ENCODE measurements around the gene SRRM4. TPM values are rescaled to one million over a fixed set of nuclear protein-coding genes. Genes with fewer than 3 reads are reported as not detected.
A peak's percentile ranks its signal among the peaks of the same experiment; 100 is the strongest.

Gene SRRM4
- total RNA-seq, 1 donor from 2014 or later, result not detected

DNA sequence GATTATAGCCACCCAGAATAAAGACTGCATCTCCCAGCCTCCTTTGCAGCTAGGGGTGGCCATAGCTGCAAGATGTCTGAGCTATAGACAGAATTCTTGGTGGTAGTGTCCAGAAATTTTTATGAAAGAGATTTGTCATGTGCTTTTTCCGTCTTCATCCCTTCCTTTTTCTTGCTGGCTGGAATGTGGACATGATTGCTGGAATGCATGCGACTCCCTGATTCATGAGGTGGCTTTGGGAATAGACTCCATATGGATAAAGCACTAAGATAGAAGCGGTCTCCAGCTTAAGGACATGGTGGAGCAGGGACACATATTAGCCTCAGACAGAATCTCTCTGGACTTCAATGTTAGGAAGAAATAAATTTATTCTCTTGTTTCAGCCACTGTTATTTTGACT is 187.4 kb downstream of the SRRM4 start:
- no peak for DNase-seq (ENCODE audit: low spot score)

DNA sequence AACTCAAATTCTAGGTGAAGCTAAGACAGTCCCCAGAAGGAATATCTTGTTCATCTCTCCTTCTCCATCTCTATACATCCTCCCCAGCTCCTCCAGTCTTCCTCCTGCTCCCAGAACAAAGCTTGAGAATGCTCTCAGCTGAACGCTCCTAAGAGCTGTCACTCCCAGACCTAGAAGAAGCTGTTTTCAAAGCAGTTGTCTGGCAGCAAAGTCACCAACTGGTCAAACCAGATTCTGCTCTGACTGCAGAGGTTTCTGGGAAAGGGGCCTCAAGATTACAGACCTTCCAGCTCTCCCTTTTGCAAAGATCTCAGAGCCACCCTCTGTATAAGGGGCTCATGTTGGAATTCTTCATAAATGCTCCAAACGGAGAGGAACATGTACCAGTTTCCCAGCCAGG is 187.8 kb downstream of the SRRM4 start:
- DNase-seq (ENCODE audit: low spot score), result no peak

DNA sequence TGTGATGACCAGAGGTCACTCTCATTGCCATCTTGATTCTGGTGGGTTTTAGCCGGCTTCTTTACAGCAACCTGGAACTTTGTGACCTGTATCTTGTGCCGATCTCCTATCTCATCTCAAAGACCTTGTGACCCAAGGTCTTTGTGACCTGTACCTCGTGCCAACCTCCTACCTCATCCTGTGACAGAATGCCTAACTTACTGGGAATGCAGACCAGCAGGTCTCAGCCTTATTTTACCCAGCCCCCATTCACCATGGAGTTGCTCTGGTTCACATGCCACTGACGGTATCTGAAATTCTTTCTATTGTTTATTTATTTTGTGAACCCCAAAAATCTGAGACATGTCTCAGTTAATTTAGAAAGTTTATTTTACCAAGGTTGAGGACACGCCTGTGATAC is 189.9 kb downstream of the SRRM4 start:
- peak; percentile 50 for DNase-seq (ENCODE audit: low spot score)

- DNase-seq (ENCODE audit: low spot score), result no peak
Observed at GRCh38 chr12:119171691-119172425, 190.5 kb downstream of the SRRM4 start.

DNA sequence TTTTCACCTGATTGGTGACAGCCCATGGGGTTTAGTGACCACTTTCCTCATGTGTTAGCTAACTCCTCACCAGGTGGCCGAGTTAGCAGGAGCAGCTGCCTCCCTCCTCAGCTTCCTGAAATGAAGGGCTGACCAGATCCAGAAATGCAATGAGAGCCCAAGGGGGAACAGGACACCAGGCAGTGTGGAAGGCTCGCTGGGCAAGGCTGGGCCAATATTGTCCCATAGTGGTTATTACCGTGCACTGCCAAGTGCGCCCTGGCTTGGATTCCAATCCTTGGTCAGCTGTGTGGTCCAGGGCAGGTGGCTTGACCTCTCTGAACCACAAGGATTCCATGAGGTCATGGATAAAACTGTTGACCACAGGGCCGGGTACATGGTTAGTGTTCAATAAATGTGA is 193.7 kb downstream of the SRRM4 start:
- no peak for DNase-seq (ENCODE audit: low spot score)

GRCh38 chr12:119176267-119177055 is 195.1 kb downstream of the SRRM4 start:
- DNase-seq (ENCODE audit: low spot score), result peak; percentile 91

GRCh38 chr12:119177056-119177325 is 195.7 kb downstream of the SRRM4 start:
- DNase-seq (ENCODE audit: low spot score), result no peak

DNA sequence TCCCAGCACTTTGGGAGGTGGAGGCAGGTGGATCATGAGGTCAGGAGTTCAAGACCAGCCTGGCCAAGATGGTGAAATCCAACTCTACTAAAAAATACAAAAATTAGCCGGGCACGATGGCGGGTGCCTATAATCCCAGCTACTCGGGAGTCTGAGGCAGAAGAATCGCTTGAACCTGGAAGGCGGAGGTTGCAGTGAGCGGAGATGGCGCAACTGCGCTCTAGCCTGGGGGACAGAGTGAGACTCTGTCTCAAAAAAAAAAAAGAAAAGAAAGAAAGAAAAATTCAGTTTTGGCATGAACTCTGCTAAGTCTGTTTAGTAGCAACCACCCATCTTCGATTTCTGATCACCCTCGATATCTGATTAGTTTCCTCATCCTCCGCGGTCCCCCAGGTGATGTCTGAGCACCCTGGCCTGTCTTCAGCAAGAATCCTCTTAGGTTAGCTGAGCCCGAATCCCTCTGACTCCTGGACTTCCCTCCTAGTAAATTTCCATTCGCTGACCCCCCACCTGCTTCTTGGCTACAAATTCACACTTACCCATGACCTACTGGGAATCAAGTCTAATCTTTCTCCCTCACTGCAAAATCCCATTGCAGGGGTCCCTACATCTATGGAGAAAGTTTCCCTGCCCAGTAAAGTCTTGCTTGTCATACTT is 196.5 kb downstream of the SRRM4 start:
- DNase-seq (ENCODE audit: low spot score), result no peak

GRCh38 chr12:119178544-119179334 is 197.4 kb downstream of the SRRM4 start, which contains the start of gene HSPB8:
TSS of gene HSPB8 (plus strand) at chr12:119178931. CDS start at chr12:119179313, 382 bp downstream.
- DNase-seq (ENCODE audit: low spot score), result peak; percentile 91

DNA sequence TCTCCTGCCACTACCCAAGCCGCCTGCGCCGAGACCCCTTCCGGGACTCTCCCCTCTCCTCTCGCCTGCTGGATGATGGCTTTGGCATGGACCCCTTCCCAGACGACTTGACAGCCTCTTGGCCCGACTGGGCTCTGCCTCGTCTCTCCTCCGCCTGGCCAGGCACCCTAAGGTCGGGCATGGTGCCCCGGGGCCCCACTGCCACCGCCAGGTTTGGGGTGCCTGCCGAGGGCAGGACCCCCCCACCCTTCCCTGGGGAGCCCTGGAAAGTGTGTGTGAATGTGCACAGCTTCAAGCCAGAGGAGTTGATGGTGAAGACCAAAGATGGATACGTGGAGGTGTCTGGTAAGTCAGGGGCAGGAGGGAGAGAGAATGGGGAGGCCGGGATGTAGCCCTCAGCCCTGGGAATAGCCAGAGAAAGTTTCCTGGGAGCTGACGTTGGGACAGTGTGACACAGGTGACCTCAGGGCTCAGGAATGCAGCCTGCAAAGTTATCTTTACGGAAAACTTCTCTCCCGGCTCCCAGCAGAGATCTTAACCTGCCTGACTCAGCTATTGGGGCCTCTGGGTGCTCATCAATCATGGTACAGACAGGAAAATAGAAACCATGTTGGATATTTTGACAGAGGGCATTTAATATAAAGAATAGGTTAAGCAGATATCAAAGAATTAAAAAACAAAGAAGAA is 198.1 kb downstream of the SRRM4 start:
- DNase-seq (ENCODE audit: low spot score), result peak; percentile 53

DNA sequence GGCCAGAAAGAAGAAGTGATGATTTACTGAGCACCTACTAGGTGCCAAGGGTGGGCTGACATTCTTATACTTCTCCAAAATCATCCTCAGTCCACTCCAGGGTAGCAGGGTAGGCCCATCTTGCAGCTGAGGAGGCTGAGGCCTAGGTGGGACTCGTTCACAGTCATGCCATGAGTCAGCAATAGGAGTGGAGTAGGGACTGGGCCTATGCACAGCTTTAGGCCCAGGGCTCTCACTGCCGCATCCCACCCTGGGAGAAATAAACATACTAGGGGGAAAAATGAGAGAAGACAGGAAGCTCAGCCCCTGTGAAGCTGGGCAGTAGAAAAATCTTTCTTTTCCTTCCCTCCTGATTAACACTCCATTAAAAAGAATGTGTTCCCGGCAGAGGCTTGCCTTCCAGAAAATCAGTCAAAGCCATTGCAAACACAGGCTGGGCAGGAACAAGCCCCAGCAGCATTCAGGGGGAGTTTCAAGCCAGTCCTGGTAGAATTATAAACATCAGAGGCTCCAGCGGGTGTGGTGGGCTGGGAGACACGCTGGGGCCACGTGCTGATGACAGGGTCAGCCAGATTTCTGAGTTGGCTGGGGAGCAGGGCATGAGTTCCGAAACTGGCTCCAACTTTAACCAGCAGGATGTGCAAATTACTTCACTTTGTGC is 199.2 kb downstream of the SRRM4 start:
- DNase-seq (ENCODE audit: low spot score), result peak; percentile 67

- no peak for DNase-seq (ENCODE audit: low spot score)
Observed at GRCh38 chr12:119181202-119181601, 199.9 kb downstream of the SRRM4 start.

DNA sequence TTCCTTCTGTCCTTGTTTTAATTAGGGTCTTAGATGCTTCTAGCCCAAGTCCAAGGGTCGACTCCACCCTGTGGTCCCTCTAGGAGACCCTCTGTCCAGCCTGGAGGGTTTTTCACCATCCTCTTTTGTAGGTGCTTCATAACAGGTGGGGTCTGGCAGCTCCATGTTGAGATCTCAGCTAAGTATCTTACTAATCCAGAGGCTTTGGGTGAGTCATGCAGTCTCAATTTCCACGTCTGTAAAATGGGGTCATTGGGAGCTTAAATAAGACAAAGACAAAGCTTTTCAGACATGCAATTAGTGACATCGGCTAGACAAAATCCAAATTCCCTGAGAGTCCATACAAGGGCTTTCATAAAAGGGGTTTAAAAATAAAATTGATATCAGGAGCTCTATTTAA is 200.6 kb downstream of the SRRM4 start:
- no peak for DNase-seq (ENCODE audit: low spot score)

DNA sequence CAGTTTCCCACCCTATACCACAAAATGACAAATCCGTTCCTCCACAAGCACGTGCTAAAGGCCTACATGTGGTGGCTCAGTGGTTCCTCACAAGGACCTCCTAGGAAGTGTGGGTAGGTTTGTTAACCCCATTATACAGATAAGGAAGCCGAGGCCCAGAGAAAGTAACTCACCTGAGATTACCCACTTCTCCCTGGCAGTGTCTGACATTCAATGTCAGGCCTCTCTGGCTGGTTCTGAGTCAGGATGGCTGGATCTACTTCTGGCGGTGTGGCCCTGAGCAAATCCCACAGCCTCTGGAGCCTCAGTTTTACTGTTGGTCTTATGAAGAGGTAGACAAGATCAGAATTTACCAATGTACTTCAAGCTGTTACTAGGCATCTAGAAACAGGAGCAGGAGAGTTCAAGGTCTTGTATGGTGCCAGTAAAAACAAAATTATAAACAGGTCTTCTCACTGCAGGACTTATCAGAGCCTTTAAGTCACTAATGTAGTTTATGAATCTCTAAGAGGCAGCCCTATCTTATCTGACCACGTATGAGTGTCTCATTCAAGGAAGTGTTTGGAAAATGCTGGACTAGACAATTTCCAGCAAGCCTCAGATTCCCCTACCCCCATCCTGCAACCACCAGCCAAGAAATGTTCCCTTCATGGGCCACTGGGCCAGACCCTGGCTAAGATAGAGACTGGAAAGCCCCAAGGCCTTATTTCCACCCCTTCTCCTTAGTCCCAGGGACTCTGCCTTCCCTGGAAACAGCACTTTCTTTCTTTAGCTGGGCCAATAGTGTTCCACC is 201.6 kb downstream of the SRRM4 start:
- no peak for DNase-seq (ENCODE audit: low spot score)

DNA sequence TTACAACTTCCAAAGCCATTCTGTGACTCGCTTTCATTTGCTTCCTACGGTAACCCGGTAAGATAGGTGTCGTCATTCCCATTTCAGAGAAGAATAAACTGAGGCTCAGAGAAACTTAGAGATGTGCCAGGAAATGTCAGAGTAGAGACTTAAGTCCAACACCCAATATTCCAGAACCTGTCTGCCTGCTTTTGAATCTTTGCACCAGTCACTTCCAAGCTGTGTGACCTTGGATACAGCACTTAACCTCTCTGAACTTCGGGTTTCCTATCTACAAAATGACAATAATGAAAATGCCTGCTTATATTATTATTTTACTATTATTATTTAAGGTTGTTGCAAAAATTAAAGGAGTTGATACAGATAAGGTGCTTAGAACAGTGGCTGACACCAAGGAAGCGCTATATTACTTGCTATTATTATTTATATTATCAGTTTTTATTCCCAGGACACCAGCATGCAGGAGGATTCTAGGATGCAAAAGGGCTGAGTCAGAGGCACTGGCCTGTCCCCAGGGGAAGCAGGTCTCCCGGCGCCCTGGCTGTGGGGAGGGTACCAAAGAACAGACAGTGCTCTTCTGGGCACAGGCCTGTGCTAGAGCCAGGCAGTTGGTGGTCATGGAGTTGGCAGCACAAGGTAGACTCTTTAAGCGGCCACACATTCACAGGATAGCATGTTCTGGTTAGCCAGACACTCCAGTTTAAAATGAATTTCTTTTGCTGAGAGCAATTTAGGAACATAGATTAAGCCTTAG is 202.8 kb downstream of the SRRM4 start:
- no peak for DNase-seq (ENCODE audit: low spot score)

DNA sequence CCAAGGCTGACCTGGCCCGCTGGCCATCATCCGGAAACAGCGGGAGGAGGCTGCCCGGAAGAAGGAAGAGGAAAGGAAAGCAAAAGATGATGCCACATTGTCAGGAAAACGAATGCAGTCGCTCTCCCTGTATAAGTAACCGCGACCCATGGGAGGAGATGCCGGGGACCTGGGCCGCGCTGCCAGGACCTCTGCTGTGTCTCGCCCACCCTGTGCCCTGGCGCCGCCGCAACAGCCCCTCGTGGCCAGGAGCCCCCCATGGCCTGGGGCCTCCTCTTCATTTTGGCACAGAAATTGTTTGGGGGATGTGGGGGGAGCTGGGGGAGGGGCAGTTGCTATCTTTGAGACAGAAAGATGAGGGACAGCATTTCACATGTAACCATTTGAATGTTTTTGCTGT is 213.9 kb downstream of the SRRM4 start:
- no peak for DNase-seq (ENCODE audit: low spot score)

GRCh38 chr12:119198440-119198839 is 217.1 kb downstream of the SRRM4 start:
- no peak for DNase-seq (ENCODE audit: low spot score)

DNA sequence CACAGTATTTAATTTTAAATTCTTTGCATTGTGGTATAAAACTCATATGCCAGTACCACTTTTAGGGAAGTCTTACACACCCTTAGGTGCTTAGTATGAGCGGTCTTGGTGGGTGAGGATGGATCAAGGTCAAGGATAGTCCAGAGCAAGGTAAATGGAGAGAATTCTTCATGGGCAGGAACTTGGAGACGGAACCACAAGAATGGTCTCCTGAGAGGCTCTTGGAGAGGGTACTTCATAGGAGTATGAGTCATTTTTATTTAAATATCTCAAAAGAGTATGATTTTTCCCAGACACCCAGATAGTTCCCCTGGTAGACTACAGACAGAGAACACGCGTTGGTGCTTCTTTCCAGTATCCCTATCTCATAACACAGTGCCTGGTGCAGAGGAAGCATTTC is 219.3 kb downstream of the SRRM4 start:
- DNase-seq (ENCODE audit: low spot score), result no peak

- DNase-seq (ENCODE audit: low spot score), result no peak
Observed at GRCh38 chr12:119201789-119202543, 220.6 kb downstream of the SRRM4 start.

Data from ureter (tissue), 1 donor.